DMS114 treated with DMSO at 0.1 percent for 48 hours (cell line): ENCODE results near the gene SPATA3.
"Not testable (repeated sequence)": the region's sequence is repeated elsewhere in the genome, so short reads cannot be mapped to it uniquely, and the experiment has no call there.

Experiments
- DNase-seq: peaks from one replicate; lab custom pipeline; 2025; ENCODE audit not compliant: unreplicated experiment; lab: John Stamatoyannopoulos, UW

The SPATA3 gene

GRCh38 chr2:230968314-230968713, 27.6 kb upstream of the SPATA3 start:
- not testable (repeated sequence) for DNase-seq

GRCh38 chr2:230968921-230969658, 26.8 kb upstream of the SPATA3 start:
- DNase-seq, result no peak

GRCh38 chr2:230969659-230970015, 26.3 kb upstream of the SPATA3 start:
- no peak for DNase-seq

- no peak for DNase-seq
These were observed 23.9 kb upstream of the SPATA3 start for GRCh38 chr2:230972046-230972445.

- DNase-seq, result no peak
These were observed 21.6 kb upstream of the SPATA3 start for GRCh38 chr2:230974096-230974913.

- DNase-seq, result no peak
These were observed 20.0 kb upstream of the SPATA3 start for GRCh38 chr2:230975927-230976326.

- no peak for DNase-seq
These were observed 19.2 kb upstream of the SPATA3 start for GRCh38 chr2:230976671-230977171.

- DNase-seq, result no peak
These were observed 15.5 kb upstream of the SPATA3 start for GRCh38 chr2:230980468-230980867.

- DNase-seq, result no peak
These were observed 14.2 kb upstream of the SPATA3 start for GRCh38 chr2:230981704-230982103.

- no peak for DNase-seq
These were observed 13.8 kb upstream of the SPATA3 start for GRCh38 chr2:230982126-230982525.

GRCh38 chr2:230982528-230982927, 13.4 kb upstream of the SPATA3 start:
- DNase-seq, result no peak

- no peak for DNase-seq
These were observed 12.4 kb upstream of the SPATA3 start for GRCh38 chr2:230983566-230983965.

- no peak for DNase-seq
These were observed 11.3 kb upstream of the SPATA3 start for GRCh38 chr2:230984393-230985220.

GRCh38 chr2:230985519-230986231, 10.2 kb upstream of the SPATA3 start:
- DNase-seq, result no peak

- no peak for DNase-seq
These were observed 9.3 kb upstream of the SPATA3 start for GRCh38 chr2:230986520-230987136.

- peak; percentile 16 for DNase-seq
These were observed 8.5 kb upstream of the SPATA3 start for GRCh38 chr2:230987137-230988020.

- DNase-seq, result no peak
These were observed 6.2 kb upstream of the SPATA3 start for GRCh38 chr2:230989731-230990130.

- DNase-seq, result no peak
These were observed 5.6 kb upstream of the SPATA3 start for GRCh38 chr2:230990131-230990898.

- DNase-seq, result no peak
These were observed 5.1 kb upstream of the SPATA3 start for GRCh38 chr2:230990899-230991150.
